Measurements from ENCODE around the gene JAKMIP1.

JAKMIP1 gene

DNA sequence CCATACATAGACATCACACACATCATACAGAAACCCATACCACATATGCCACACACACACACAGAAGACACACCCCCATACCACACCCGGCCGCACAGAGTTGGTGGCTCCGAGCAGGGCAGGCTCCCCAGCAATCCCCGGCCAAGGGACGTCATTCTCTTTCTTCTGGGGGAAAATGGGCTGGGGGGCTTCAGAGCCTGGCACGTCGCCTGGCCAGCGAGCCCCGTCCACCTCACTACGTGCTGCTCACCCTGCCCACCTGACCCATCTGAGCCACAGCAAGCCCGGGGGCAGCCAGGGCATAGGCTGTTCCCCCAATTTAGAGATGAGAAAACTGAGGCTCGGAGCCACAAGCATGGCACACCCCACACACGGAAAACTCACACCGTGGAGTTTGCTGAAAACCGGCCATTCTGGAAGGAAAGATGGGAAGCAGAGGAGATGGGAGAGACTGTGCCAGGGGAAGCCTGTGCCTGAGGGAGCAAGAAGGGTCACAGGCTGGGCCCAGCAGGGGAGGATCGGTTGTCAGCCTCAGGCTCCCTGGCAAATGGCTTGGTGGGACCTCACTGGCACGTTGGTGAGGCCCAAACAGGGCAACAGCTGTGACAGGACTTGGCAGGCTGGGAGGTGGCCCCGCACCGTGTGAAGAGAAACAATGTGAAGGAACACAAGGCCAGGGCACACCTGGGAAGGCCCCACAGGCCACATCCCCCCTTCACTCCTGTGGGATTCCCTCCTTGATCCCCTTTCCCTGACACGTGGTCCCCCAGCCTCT, 73.2 kb downstream of the JAKMIP1 start:
- in situ Hi-C loops (cut with MboI; ENCODE audit: low pct_unique_long_range_greater_than_20kb, low sequenced_read_pairs), result no loop called here
- DNase-seq, result no peak

DNA sequence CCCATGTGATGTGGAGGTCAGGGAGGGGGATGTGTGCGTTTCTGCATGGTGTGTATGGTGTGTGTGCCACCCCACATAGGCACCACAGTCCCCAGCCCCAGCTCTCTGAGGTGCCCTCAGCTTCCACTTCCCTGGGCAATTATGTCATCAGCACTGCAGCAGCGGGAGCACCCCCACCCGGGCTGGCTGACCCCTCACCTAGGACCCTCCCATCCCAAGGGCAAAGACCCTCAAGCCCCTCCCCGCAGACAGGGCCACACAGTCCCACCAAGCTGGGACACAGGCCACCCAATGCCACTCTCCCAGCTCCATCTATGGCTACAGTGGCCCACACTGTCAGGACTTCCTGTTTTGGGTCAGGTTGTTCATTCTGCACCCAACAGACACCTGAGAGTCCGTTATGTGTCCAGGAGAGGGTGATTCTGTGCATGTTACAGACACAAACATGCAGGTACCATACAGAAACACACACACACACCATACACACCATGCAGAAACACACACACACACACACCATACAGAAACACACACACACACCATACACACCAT, 75.2 kb downstream of the JAKMIP1 start:
- in situ Hi-C loops (cut with MboI; ENCODE audit: low pct_unique_long_range_greater_than_20kb, low sequenced_read_pairs), result no loop called here
- no peak for DNase-seq

DNA sequence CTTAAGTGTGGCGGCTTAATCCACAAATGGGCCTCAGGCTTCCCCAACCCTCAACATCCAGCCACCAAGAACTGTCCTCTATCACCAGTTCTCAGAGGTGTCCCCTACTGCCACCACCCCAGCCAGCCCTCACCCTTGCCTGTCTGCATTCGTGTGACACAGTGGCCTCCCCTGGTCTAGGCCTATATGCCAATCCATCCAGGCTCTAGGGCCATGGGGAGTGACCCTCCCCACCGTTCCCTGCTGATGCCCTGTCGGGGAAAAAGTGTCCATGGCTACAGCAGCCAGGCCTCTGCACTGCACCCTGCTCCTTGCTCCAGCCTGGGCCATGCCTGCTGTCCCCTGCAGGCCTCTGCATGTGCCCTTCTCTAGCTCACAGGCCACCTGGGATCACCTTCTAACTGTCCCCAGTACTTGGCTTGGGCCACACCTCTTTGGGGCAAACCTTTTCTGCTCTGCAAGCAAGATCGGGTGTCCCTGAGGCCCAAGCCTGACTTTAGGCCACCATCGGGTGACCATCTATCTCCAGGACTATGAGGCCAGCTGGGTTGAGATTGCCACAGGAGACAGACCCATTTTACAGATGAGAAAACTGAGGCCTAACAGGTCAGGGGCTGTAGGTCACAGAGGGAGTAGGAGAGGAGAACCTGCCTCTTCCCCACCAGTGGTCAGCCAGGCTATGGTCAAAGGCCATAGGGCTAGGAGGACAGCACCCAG, 75.8 kb downstream of the JAKMIP1 start:
- DNase-seq, result no peak
- in situ Hi-C loops (cut with MboI; ENCODE audit: low pct_unique_long_range_greater_than_20kb, low sequenced_read_pairs), result no loop called here

DNA sequence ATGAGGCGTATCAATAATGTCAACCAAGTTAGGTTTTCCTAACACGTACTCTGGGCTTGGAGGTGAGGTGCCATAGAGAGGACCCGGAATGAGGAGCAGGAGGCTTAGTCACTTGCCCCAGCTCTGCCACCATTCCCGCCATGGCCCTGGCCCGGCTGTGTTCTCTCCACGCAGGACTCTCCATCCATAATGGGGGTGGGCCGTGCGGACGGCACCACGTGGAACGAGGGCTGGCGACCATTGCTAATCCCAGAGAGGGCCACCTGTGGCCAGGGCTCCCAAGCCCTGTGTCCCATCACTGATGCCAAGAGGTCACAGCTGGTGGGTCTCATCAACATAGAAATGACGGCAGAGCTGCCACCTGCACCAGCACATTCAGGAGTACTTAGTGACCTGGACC, 76.4 kb downstream of the JAKMIP1 start:
- in situ Hi-C loops (cut with MboI; ENCODE audit: low pct_unique_long_range_greater_than_20kb, low sequenced_read_pairs), result no loop called here
- no peak for DNase-seq

DNA sequence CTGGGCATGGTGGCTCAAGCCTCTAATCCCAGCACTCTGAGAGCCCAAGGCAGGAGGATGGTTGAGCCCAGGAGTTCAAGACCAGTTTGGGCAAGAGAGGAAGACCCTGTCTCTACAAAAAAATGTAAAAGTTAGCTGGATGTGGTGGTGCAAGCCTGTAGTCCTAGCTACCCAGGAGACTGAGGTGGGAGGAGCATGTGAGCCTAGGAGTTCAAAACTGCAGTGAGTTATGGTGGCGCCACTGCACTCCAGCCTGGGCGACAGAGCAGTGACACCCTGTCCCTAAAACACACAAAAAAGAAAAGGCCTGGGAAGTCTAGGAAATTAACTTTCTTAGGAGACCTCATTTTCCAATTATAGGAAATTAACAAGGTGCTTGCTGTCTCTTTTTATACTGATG, 76.8 kb downstream of the JAKMIP1 start:
- in situ Hi-C loops (cut with MboI; ENCODE audit: low pct_unique_long_range_greater_than_20kb, low sequenced_read_pairs), result no loop called here
- DNase-seq, result no peak

DNA sequence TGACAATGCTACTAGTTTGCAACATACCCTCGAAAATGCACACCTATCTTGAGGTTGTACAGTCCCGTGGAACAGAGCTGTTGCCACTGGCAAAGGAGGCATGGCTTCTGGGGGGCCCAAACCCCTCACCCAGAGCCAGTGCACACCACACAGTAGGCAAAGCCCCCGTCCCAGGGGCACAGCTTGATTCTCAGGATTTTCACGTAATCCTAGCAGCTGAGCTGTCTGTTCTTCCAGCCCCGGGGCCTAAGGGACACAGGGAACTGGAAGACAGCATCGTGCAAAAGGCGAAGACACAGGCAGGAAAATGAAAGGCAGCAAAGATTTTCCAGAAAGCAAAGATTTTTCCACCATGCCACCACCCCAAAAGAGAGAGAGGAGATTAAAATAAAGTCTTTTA, 77.2 kb downstream of the JAKMIP1 start:
- DNase-seq, result no peak
- in situ Hi-C loops (cut with MboI; ENCODE audit: low pct_unique_long_range_greater_than_20kb, low sequenced_read_pairs), result no loop called here

DNA sequence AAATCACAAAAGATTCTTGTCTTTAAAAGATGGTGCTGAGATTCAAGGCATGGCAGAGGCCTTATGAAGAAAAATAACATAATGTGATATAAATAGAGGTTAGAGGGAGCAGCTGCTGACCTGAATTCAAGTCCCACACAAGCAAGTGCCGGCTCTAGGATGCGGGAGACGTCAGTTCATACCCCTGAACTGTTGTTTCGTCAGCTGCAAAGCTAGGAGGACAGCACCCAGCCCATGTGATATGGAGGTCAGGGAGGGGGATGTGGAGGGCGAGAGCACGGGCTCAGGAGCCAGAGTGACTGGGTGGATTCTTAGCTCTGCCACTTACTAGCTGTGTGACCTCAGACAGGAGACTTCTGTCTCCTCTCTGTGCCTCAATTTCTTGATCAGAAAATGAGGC, 77.9 kb downstream of the JAKMIP1 start:
- no peak for DNase-seq
- in situ Hi-C loops (cut with MboI; ENCODE audit: low pct_unique_long_range_greater_than_20kb, low sequenced_read_pairs), result no loop called here

DNA sequence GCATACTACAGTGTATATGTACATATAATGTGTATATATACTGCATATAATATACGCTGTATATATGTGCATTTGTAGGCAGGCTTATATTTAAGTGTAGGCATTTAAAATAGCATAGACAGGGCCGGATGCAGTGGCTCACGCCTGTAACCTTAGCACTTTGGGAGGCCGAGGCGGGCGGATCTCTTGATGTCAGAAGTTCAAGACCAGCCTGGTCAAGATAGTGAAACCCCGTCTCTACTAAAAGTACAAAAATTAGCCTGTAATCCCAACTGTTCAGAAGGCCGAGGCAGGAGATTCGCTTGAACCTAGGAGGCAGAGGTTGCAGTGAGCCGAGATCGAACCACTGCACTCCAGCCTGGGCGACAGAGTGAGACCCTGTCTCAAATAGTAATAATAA, 78.4 kb downstream of the JAKMIP1 start:
- DNase-seq, result no peak
- in situ Hi-C loops (cut with MboI; ENCODE audit: low pct_unique_long_range_greater_than_20kb, low sequenced_read_pairs), result no loop called here

DNA sequence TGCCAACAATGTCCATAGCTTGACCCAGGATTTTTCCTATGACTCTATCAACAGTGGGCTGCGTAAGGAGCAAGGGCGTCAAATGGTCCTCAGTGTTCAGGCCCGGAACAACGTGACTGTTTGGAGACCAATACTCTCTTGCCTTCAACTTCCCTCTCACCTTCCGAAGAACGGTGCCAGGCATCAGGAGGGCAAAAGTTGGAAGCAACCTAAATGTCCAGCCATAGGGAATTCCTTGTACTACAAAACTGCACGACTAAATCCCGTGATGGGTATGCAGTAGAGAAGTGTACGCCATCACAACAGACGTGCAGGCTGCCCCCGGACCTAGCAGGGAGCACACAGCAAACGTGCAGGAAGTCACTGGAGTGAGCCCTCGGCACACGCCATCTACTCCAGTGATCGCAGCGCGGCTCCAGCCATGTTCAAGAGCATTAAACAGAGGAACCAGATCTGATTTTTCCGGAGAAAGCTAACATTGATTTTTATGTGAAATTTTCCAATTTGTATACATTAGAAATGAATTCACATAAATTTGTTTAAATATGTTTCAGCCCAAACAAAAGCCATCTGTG, 79.0 kb downstream of the JAKMIP1 start:
- in situ Hi-C loops (cut with MboI; ENCODE audit: low pct_unique_long_range_greater_than_20kb, low sequenced_read_pairs), result no loop called here
- no peak for DNase-seq

DNA sequence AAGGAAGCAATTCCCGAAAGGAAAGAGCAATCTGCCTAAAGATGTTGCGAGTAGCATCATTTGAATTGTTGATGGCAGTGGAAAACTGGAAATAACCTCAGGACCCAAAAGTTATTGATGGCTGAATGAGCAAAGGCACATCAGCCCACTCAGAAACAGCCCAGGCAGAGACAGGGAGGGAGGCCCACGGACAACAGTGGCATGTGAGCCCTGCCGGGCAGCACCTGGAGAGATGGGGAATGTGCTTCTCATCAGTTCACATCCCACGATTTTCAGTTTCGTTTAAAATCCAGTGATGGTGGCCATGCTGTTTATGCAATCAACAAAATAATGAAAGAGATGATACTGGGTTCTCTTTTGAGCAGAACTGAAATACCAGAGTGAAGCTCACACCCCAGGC, 80.0 kb downstream of the JAKMIP1 start:
- no peak for DNase-seq
- in situ Hi-C loops (cut with MboI; ENCODE audit: low pct_unique_long_range_greater_than_20kb, low sequenced_read_pairs), result no loop called here

DNA sequence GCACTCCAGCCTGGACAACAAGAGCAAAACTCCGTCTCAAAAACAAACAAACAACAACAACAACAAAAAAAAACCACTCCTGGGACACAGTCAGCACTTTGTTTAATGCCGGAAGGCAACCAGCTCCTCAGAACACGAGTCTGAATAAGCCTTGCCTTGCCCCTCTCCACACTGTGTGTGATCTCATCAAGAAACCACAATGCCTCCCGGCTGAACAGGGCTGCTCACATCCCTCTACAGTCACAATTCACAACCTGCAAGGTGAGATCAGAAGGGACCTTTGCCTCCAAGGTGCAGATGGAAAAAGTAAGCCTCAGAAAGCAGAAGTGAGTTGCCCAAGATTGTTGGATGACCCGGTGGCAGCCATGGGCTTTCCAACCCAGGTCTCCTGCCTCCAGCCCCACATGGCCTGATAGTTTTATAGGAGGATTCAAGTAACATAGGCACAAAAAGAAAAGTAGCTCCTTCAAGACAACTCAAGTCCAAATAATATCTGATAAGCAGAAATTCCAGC, 80.8 kb downstream of the JAKMIP1 start:
- in situ Hi-C loops (cut with MboI; ENCODE audit: low pct_unique_long_range_greater_than_20kb, low sequenced_read_pairs), result no loop called here
- no peak for DNase-seq

DNA sequence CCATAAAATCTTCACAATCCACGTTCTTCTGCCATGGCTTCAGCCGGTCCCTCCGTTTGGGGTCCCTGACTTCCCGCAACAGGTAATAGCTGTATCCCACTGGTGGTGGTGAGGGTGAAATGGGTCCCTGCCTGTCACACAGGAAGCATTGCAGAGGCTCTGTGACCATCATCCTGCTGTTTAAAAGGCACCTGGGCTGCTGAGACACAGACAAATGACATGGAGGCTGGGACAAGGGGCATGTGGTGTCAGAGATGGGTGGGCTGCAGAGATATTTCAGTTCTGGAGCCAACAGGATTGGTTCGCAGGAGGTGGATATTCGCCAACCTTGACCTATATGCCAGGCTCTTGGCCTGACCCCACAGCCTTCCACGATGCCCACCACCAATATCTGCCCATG, 82.1 kb downstream of the JAKMIP1 start:
- no peak for DNase-seq
- in situ Hi-C loops (cut with MboI; ENCODE audit: low pct_unique_long_range_greater_than_20kb, low sequenced_read_pairs), result no loop called here

DNA sequence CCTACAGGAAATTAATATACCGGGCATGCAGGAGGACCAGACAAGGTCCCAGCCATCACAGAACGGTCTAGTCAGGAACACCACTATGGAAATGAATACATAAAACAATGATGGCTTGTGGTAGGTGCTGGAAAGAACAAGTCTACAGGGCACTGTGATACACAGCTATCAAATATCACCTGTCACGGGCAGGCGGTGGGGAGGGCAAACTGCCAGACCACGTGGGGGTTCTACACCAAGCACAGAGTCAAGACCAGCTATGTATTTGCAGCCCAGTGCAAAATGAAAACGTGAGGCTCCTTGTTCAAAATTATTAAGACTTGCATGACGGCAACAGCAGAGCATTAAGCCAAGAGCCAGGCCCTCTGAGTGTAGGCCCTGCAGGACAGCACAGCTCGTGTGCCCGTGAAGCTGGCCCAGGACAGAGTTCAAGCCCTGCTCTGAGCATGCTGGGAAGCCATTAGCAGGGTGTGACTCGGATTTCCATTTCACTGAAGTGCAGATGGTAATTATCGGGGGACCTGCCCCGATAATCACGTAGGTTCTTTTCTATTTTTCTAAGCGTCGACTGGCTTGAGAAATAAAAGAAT, 83.6 kb downstream of the JAKMIP1 start:
- DNase-seq, result no peak
- in situ Hi-C loops (cut with MboI; ENCODE audit: low pct_unique_long_range_greater_than_20kb, low sequenced_read_pairs), result no loop called here

DNA sequence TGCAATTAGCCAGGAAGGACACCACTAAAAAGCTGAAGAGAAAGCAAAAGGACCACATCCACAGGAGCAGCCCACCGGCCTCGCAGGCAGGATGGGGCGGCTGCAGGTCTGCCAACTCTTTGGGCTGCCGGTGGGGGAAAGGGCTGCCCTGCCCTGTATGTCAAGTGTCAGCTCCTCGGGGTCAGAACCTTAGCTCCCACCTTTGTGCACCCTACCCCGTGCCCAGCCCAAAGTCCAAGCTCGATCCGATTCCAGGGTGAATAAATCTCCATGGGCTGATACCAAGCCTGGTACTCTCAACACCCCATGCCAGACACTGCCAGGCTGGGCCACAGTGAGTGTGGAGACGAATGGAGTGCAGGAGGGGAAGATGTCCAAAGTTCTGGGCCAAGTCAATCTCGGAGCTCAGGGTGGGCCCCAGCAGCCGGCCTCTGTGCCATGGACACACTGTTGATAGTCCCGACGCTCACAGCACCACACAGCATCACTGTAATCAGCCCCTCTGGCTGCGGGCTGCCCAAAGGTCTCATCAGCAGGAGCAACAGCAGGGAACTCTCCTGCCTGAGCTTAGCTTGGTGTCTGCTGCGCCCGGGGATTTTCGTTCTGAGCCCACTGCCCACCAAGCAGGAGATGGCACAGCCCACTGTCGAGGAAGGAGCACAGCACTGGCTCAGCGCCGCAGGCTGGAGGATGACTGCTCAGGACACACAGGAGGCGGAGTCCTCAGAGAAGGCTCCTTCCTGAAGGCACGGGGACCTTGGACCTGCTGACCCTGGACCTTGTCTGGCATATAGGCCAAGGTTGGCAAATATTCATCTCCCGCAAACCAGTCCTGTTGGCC, 84.4 kb downstream of the JAKMIP1 start:
- in situ Hi-C loops (cut with MboI; ENCODE audit: low pct_unique_long_range_greater_than_20kb, low sequenced_read_pairs), result no loop called here
- no peak for DNase-seq

DNA sequence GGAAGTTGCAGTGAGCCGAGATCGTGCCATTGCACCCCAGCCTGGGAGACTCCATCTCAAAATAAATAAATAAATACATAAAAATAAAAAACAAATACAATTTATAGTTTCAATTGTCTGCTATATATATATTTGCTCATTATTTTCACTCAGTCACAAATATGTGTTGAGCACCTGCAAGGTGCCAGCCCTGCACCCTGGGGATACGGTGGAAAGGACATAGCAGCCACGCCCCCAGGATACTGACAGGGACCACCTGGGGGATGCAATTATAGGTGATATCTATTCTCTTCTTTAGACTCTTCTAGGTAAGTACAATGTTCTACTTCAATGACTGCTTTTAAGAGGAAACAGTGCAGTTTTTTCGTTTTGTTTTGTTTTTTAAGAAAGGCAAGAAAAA, 85.0 kb downstream of the JAKMIP1 start:
- in situ Hi-C loops (cut with MboI; ENCODE audit: low pct_unique_long_range_greater_than_20kb, low sequenced_read_pairs), result no loop called here
- no peak for DNase-seq

DNA sequence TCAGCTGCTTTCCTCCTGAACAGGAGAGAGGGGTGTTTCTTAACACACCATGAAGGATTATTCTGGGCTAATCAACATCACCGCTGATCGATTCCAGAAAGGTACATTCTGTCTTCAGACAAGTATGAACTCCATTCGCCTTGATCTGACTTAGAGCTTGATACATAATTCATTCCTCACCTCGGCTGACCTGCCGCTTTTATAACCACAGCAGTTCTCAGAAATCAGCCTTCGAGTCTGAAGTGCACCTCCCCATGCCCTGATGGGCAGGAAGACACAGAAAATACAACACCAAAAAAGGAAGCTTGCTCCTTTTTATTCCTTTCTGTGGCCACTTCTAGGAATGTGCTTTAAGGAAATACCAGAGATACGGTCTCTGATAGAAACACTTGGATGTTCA, 85.7 kb downstream of the JAKMIP1 start:
- in situ Hi-C loops (cut with MboI; ENCODE audit: low pct_unique_long_range_greater_than_20kb, low sequenced_read_pairs), result no loop called here
- no peak for DNase-seq

DNA sequence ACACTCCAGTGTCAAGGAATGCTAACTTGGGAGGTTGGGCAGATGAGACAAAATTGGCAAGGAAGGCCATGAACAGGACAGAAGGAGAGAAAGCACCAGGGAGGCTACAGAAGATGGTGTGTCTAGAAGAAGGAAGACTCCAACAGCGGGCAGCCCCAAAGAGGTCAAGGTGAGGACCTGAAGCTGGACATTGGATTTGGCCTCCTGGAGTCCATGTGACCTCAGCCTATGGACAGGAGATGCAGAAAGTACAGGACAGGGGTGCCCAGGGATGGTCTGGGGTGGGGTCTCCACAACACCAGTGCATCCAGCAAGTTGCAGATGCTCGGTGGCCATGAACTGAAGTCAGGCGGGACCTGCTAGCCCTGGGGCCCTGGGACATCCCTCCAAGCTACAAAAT, 86.2 kb downstream of the JAKMIP1 start:
- no peak for DNase-seq
- in situ Hi-C loops (cut with MboI; ENCODE audit: low pct_unique_long_range_greater_than_20kb, low sequenced_read_pairs), result no loop called here

DNA sequence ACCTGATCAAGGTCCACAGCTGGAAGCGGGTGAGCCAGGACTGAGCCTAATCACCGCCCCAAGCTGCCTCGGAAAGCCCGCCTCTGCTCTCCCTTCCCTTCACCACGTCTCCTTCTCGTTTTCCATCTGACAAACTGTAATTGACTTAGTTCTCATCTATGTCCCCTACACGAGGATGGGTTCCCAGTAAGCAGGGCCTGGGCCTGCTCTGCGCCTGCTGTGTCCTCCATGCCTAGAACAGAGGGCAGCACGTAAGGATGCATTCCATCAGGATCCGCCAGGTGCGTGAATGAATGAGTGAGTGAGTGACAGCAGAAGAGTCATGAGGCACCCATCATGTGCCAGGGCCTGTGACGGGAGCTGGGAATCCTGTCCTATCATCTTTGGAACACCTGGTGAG, 86.7 kb downstream of the JAKMIP1 start:
- in situ Hi-C loops (cut with MboI; ENCODE audit: low pct_unique_long_range_greater_than_20kb, low sequenced_read_pairs), result no loop called here
- DNase-seq, result no peak

Data from KBM-7 (cell line).